ENCODE data around the gene MYBPHL.
A peak's percentile ranks its signal among the peaks of the same experiment; 100 is the strongest.

The MYBPHL gene

GRCh38 chr1:109264379-109264755, 42.4 kb downstream of the MYBPHL start:
- Mint-ChIP-seq H3K27me3 (no peaks in the 10 kb centered on the region), H3K4me1 (no peaks in the 10 kb centered on the region), H3K4me3 (no peak overlapping the region), H3K9me3 (no peaks in the 10 kb centered on the region), H3K36me3 (ENCODE audit: insufficient read depth) (peaks cover 5% of the 10 kb centered on the region), H3K27ac (ENCODE audit: low read depth) (no peak overlapping the region)
- DNase-seq (ENCODE audit: low spot score in 2 of 2) (no peak), ATAC-seq (replicated peaks; ENCODE audit: extremely low read depth, poor library complexity, severe bottlenecking) (no peak)

- Mint-ChIP-seq H3K36me3 (ENCODE audit: insufficient read depth) (peaks cover 5% of the 10 kb centered on the region), H3K4me3 (no peak overlapping the region), H3K27me3 (no peaks in the 10 kb centered on the region), H3K4me1 (no peaks in the 10 kb centered on the region), H3K27ac (ENCODE audit: low read depth) (peak overlapping the region; percentile 25), H3K9me3 (no peaks in the 10 kb centered on the region)
- ATAC-seq (replicated peaks; ENCODE audit: extremely low read depth, poor library complexity, severe bottlenecking) (peak; percentile 70), DNase-seq (ENCODE audit: low spot score in 2 of 2) (peak; percentile 55 to 75)
These were observed 43.0 kb downstream of the MYBPHL start for GRCh38 chr1:109263597-109264378.

- ATAC-seq (replicated peaks; ENCODE audit: extremely low read depth, poor library complexity, severe bottlenecking) (no peak), DNase-seq (ENCODE audit: low spot score in 2 of 2) (no peak)
- Mint-ChIP-seq H3K27ac (ENCODE audit: low read depth) (peak overlapping the region; percentile 25), H3K9me3 (no peaks in the 10 kb centered on the region), H3K4me3 (no peak overlapping the region), H3K27me3 (no peaks in the 10 kb centered on the region), H3K36me3 (ENCODE audit: insufficient read depth) (peaks cover 5% of the 10 kb centered on the region), H3K4me1 (no peaks in the 10 kb centered on the region)
These were observed 43.6 kb downstream of the MYBPHL start for GRCh38 chr1:109263234-109263596.

- DNase-seq (ENCODE audit: low spot score in 2 of 2) (no peak), ATAC-seq (replicated peaks; ENCODE audit: extremely low read depth, poor library complexity, severe bottlenecking) (no peak)
- Mint-ChIP-seq H3K27me3 (no peaks in the 10 kb centered on the region), H3K4me3 (no peak overlapping the region), H3K4me1 (peaks cover 6% of the 10 kb centered on the region), H3K27ac (ENCODE audit: low read depth) (no peak overlapping the region), H3K36me3 (ENCODE audit: insufficient read depth) (peaks cover 2% of the 10 kb centered on the region), H3K9me3 (no peaks in the 10 kb centered on the region)
These were observed 44.4 kb downstream of the MYBPHL start for GRCh38 chr1:109262231-109263055.

GRCh38 chr1:109261578-109261977, 45.2 kb downstream of the MYBPHL start:
- Mint-ChIP-seq H3K4me3 (no peak overlapping the region), H3K9me3 (no peaks in the 10 kb centered on the region), H3K27ac (ENCODE audit: low read depth) (no peak overlapping the region), H3K27me3 (no peaks in the 10 kb centered on the region), H3K4me1 (peaks cover 13% of the 10 kb centered on the region), H3K36me3 (ENCODE audit: insufficient read depth) (peaks cover 2% of the 10 kb centered on the region)
- DNase-seq (ENCODE audit: low spot score in 2 of 2) (no peak), ATAC-seq (replicated peaks; ENCODE audit: extremely low read depth, poor library complexity, severe bottlenecking) (no peak)

GRCh38 chr1:109261006-109261405, 45.8 kb downstream of the MYBPHL start:
- H3K9me3 Mint-ChIP-seq: no peaks in the 10 kb centered on the region
- H3K36me3 Mint-ChIP-seq (ENCODE audit: insufficient read depth): peaks cover 2% of the 10 kb centered on the region
- H3K27ac Mint-ChIP-seq (ENCODE audit: low read depth): no peak overlapping the region
- no peak overlapping the region for H3K4me3 Mint-ChIP-seq
- no peaks in the 10 kb centered on the region for H3K27me3 Mint-ChIP-seq
- DNase-seq (ENCODE audit: low spot score in 2 of 2) (no peak), ATAC-seq (replicated peaks; ENCODE audit: extremely low read depth, poor library complexity, severe bottlenecking) (no peak)
- H3K4me1 Mint-ChIP-seq: peaks cover 16% of the 10 kb centered on the region

- Mint-ChIP-seq H3K4me1 (peaks cover 27% of the 10 kb centered on the region), H3K9me3 (no peaks in the 10 kb centered on the region), H3K27ac (ENCODE audit: low read depth) (no peak overlapping the region), H3K4me3 (no peak overlapping the region), H3K36me3 (ENCODE audit: insufficient read depth) (peaks cover 2% of the 10 kb centered on the region), H3K27me3 (no peaks in the 10 kb centered on the region)
- no peak for DNase-seq (ENCODE audit: low spot score in 2 of 2)
- no peak for ATAC-seq (replicated peaks; ENCODE audit: extremely low read depth, poor library complexity, severe bottlenecking)
These were observed 46.9 kb downstream of the MYBPHL start for GRCh38 chr1:109259674-109260557.

- Mint-ChIP-seq H3K4me3 (no peak overlapping the region), H3K4me1 (peaks cover 33% of the 10 kb centered on the region), H3K27ac (ENCODE audit: low read depth) (no peak overlapping the region), H3K9me3 (no peaks in the 10 kb centered on the region), H3K27me3 (no peaks in the 10 kb centered on the region), H3K36me3 (ENCODE audit: insufficient read depth) (peaks cover 2% of the 10 kb centered on the region)
- ATAC-seq (replicated peaks; ENCODE audit: extremely low read depth, poor library complexity, severe bottlenecking) (no peak), DNase-seq (ENCODE audit: low spot score in 2 of 2) (no peak)
These were observed 48.0 kb downstream of the MYBPHL start for GRCh38 chr1:109258481-109259466.

GRCh38 chr1:109257682-109258421, 49.0 kb downstream of the MYBPHL start:
- no peak for ATAC-seq (replicated peaks; ENCODE audit: extremely low read depth, poor library complexity, severe bottlenecking)
- Mint-ChIP-seq H3K9me3 (no peaks in the 10 kb centered on the region), H3K27ac (ENCODE audit: low read depth) (no peak overlapping the region), H3K4me3 (no peak overlapping the region), H3K36me3 (ENCODE audit: insufficient read depth) (no peaks in the 10 kb centered on the region), H3K27me3 (no peaks in the 10 kb centered on the region), H3K4me1 (peaks cover 42% of the 10 kb centered on the region)
- no peak for DNase-seq (ENCODE audit: low spot score in 2 of 2)

- no peak overlapping the region for H3K27ac Mint-ChIP-seq (ENCODE audit: low read depth)
- H3K27me3 Mint-ChIP-seq: no peaks in the 10 kb centered on the region
- no peak overlapping the region for H3K4me3 Mint-ChIP-seq
- no peak for DNase-seq (ENCODE audit: low spot score in 2 of 2)
- H3K36me3 Mint-ChIP-seq (ENCODE audit: insufficient read depth): no peaks in the 10 kb centered on the region
- H3K4me1 Mint-ChIP-seq: peaks cover 49% of the 10 kb centered on the region
- ATAC-seq (replicated peaks; ENCODE audit: extremely low read depth, poor library complexity, severe bottlenecking): no peak
- no peaks in the 10 kb centered on the region for H3K9me3 Mint-ChIP-seq
These were observed 49.7 kb downstream of the MYBPHL start for GRCh38 chr1:109256971-109257681.

GRCh38 chr1:109256085-109256484, 50.7 kb downstream of the MYBPHL start:
- no peaks in the 10 kb centered on the region for H3K9me3 Mint-ChIP-seq
- H3K27ac Mint-ChIP-seq (ENCODE audit: low read depth): no peak overlapping the region
- H3K4me1 Mint-ChIP-seq: peaks cover 51% of the 10 kb centered on the region
- peaks cover 1% of the 10 kb centered on the region for H3K36me3 Mint-ChIP-seq (ENCODE audit: insufficient read depth)
- no peak overlapping the region for H3K4me3 Mint-ChIP-seq
- no peaks in the 10 kb centered on the region for H3K27me3 Mint-ChIP-seq
- no peak for DNase-seq (ENCODE audit: low spot score in 2 of 2)
- ATAC-seq (replicated peaks; ENCODE audit: extremely low read depth, poor library complexity, severe bottlenecking): no peak

All from central memory CD8-positive, alpha-beta T cell (primary cell).